Activated B cell treated with CpG ODN at 0.5 μM for 24 hours (primary cell): ENCODE data around the gene IKBKE. TPM values are rescaled to one million over a fixed set of nuclear protein-coding genes. Genes with fewer than 3 reads are reported as not detected.

Experiments used
- ATAC-seq: fragments of 200-7000 bp; cut with Tn5 transposase; one replicate; pipeline ENCODE4 v1.10.0; 2021; ENCODE audit warnings: low read depth, mild to moderate bottlenecking, moderate library complexity
- CTCF ChIA-PET: fragments of 350-600 bp; sonication (Branson Sonifier 250); formaldehyde crosslinking; loops from one replicate; lab custom pipeline; 2021; ENCODE audit warnings: antibody characterized with exemption; lab: Charles Lee
- POLR2A ChIA-PET: fragments of 350-600 bp; sonication (Branson Sonifier 250); formaldehyde crosslinking; loops from one replicate; lab custom pipeline; 2021; ENCODE audit warnings: antibody characterized with exemption; lab: Charles Lee
- DNase-seq: peaks from one replicate; pipeline ENCODE4 v3.0.0; 2022
- H3K27ac Mint-ChIP-seq: one replicate; pipeline ENCODE4 v1.8.0; 2020; ENCODE audit warnings: mixed read lengths
- H3K27me3 Mint-ChIP-seq: one replicate; pipeline ENCODE4 v1.8.0; 2021; ENCODE audit warnings: mixed read lengths
- H3K36me3 Mint-ChIP-seq: one replicate; pipeline ENCODE4 v1.8.0; 2021; ENCODE audit warnings: low read depth, mixed read lengths
- H3K4me1 Mint-ChIP-seq: one replicate; pipeline ENCODE4 v1.8.0; 2021; ENCODE audit warnings: mixed read lengths
- H3K4me3 Mint-ChIP-seq: one replicate; pipeline ENCODE4 v1.8.0; 2020; ENCODE audit warnings: mild to moderate bottlenecking, mixed read lengths
- H3K9me3 Mint-ChIP-seq: one replicate; pipeline ENCODE4 v1.8.0; 2020; ENCODE audit warnings: mixed read lengths
- CTCF ChIP-seq: fragments of 200-600 bp; IDR thresholded peaks from one replicate; pipeline ENCODE4 v1.8.0; 2022; ENCODE audit warnings: antibody characterized with exemption, mild to moderate bottlenecking
- intact Hi-C: fragments of 100-400 bp; cut with micrococcal nuclease; formaldehyde crosslinking; loops from one replicate; pipeline ENCODE4 v1.15.1; 2024
- total RNA-seq: library from RNA; stranded (reverse); gene quantifications from 2 replicates; pipeline ENCODE4 v1.2.3, GENCODE V29; 2022

Gene IKBKE
- total RNA-seq, 1 donor from 2014 or later = 56.3 TPM

GRCh38 chr1:206505702-206506355 lies 35.6 kb downstream of the IKBKE start:
- ATAC-seq = no peak
- Mint-ChIP-seq H3K27me3 (peaks cover 17% of the 10 kb centered on the region), H3K36me3 (peaks cover 2% of the 10 kb centered on the region), H3K4me3 (peak overlapping the region; percentile 82), H3K9me3 (no peaks in the 10 kb centered on the region), H3K4me1 (peaks cover 33% of the 10 kb centered on the region), H3K27ac (no peak overlapping the region)
- DNase-seq = no peak
- no peak for TF ChIP-seq CTCF
- intact Hi-C loops = loop anchor here (5.0 kb wide), 1 partner anchor 36 kb away; no protein-coding TSS in a partner anchor
- POLR2A ChIA-PET = interaction anchor here (0.6 to 2.4 kb wide), 4 partner anchors 16 to 112 kb away, joined by 3 to 9 read pairs (median 4); no protein-coding TSS in a partner anchor
- CTCF ChIA-PET = interaction anchor here (1.0 to 2.6 kb wide), 7 partner anchors 10 to 159 kb away, joined by 3 to 15 read pairs (median 4); no protein-coding TSS in a partner anchor

GRCh38 chr1:206506405-206507283 lies 36.4 kb downstream of the IKBKE start:
- Mint-ChIP-seq H3K4me3 (peak overlapping the region; percentile 82), H3K27ac (peak overlapping the region; percentile 24), H3K27me3 (peaks cover 17% of the 10 kb centered on the region), H3K4me1 (peaks cover 33% of the 10 kb centered on the region), H3K36me3 (peaks cover 2% of the 10 kb centered on the region), H3K9me3 (no peaks in the 10 kb centered on the region)
- CTCF ChIA-PET = interaction anchor here (1.0 to 2.6 kb wide), 9 partner anchors 10 to 497 kb away, joined by 3 to 15 read pairs (median 5); no protein-coding TSS in a partner anchor
- ATAC-seq (peak; percentile 51), DNase-seq (no peak)
- POLR2A ChIA-PET = interaction anchor here (0.6 to 2.4 kb wide), 15 partner anchors 10 to 697 kb away, joined by 3 to 10 read pairs (median 6); no protein-coding TSS in a partner anchor
- no peak for TF ChIP-seq CTCF
- intact Hi-C loops = loop anchor here (1.0 to 5.0 kb wide), 4 partner anchors 10 to 36 kb away; no protein-coding TSS in a partner anchor

- Mint-ChIP-seq H3K36me3 (no peaks in the 10 kb centered on the region), H3K4me3 (peak within 1 kb of the TSS; percentile 82), H3K9me3 (no peaks in the 10 kb centered on the region), H3K4me1 (peaks cover 33% of the 10 kb centered on the region), H3K27ac (peak within 1 kb of the TSS; percentile 24), H3K27me3 (peaks cover 17% of the 10 kb centered on the region)
- ChIA-PET CTCF (interaction anchor here (1.1 to 2.6 kb wide), 4 partner anchors 17 to 496 kb away, joined by 5 to 15 read pairs (median 6); no protein-coding TSS in a partner anchor), POLR2A (interaction anchor here (0.6 to 2.4 kb wide), 12 partner anchors 9 to 698 kb away, joined by 3 to 10 read pairs (median 6); no protein-coding TSS in a partner anchor)
- intact Hi-C loops = loop anchor here (1.0 to 5.0 kb wide), 4 partner anchors 9 to 36 kb away; no protein-coding TSS in a partner anchor
- peak; percentile 91 for ATAC-seq
- no peak for TF ChIP-seq CTCF
- DNase-seq = peak; percentile 80
Observed at GRCh38 chr1:206507284-206508129, 37.2 kb downstream of the IKBKE start, which contains the start of gene RASSF5. RASSF5 (plus strand) TSS chr1:206507531; CDS start chr1:206507603, 72 bp downstream.

- H3K27me3 Mint-ChIP-seq = peaks cover 17% of the 10 kb centered on the region
- H3K4me3 Mint-ChIP-seq = peak overlapping the region; percentile 72
- intact Hi-C loops = loop anchor here (5.0 kb wide), 1 partner anchor 34 kb away; no protein-coding TSS in a partner anchor
- H3K27ac Mint-ChIP-seq = no peak overlapping the region
- DNase-seq (no peak), ATAC-seq (no peak)
- ChIA-PET POLR2A (interaction anchor here (2.4 kb wide), 1 partner anchor 72 kb away, joined by 9 read pairs; no protein-coding TSS in a partner anchor), CTCF (no interaction called here)
- H3K4me1 Mint-ChIP-seq = peaks cover 33% of the 10 kb centered on the region
- no peak for TF ChIP-seq CTCF
- no peaks in the 10 kb centered on the region for H3K9me3 Mint-ChIP-seq
- H3K36me3 Mint-ChIP-seq = no peaks in the 10 kb centered on the region
Observed at GRCh38 chr1:206508130-206508889, 38.0 kb downstream of the IKBKE start.
